ENCODE measurements around the gene ZNF783.

Gene ZNF783

DNA sequence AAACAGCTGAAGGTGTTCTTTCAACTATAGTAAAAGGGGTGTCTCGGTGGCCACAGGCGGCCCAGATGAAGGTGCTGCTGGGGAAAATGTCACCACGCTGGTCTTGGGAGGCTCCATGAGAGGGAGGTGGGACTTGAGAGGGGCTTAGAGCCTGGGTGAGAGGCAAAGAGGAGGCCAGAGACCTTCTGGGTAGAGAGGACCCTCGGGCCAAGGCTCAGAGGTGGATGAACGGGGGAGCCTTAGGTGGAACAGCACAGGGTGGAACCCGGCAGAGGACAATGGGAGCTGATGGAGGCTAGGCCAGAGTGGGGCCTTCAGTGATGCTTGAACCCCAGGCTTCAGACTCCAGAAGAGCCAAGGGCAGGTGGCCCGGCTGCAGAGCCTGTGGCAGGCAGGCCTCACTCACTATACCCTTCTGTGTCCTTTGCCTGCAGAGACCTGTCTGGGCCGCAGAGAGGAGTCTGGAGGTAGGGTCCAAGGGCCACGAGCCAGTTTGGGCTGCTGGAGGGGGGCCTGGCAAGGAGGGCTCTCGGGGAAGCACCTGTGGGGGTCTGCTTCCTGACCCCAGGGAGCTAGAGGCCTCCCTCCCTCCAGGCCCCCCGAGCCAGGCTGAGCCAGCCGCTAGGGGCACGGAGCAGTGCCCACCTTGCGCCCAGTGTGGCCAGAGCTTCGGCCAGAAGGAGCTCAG, 32.1 kb downstream of the ZNF783 start:
- no peak overlapping the region for H3K4ac ChIP-seq (ENCODE audit: low read depth in 1 of 2, low read length in 2 of 2)
- H2BK120ac ChIP-seq (ENCODE audit: low read depth, low read length): no peak overlapping the region
- H3K14ac ChIP-seq (ENCODE audit: low read length in 2 of 2): no peak overlapping the region
- no peak overlapping the region for H2AK5ac ChIP-seq (ENCODE audit: low read length, severe bottlenecking)
- H3K27me3 ChIP-seq (ENCODE audit: control insufficient read depth in 1 of 2, insufficient read depth in 1 of 2, low read length in 2 of 2): no peaks in the 10 kb centered on the region
- H3K23ac ChIP-seq (ENCODE audit: low read length in 2 of 2): no peak overlapping the region
- H4K91ac ChIP-seq (ENCODE audit: low read length): no peak overlapping the region
- H3K4me3 ChIP-seq (ENCODE audit: insufficient read depth in 1 of 2, low read depth in 1 of 2, low read length in 2 of 2): no peak overlapping the region
- no peak overlapping the region for H3K9ac ChIP-seq (ENCODE audit: low read length)
- H4K8ac ChIP-seq (ENCODE audit: low read length): no peak overlapping the region
- H3K4me2 ChIP-seq (ENCODE audit: low read length, poor library complexity, severe bottlenecking): no peak overlapping the region
- H3K27ac ChIP-seq (ENCODE audit: low read length, poor library complexity, severe bottlenecking): no peak overlapping the region
- no peaks in the 10 kb centered on the region for H3K9me3 ChIP-seq (ENCODE audit: control insufficient read depth, low read length)
- peaks cover 3% of the 10 kb centered on the region for H3K4me1 ChIP-seq (ENCODE audit: control insufficient read depth, insufficient read depth, low read depth, low read length)
- peaks cover 3% of the 10 kb centered on the region for H3K79me1 ChIP-seq (replicated peaks; ENCODE audit: low read length, poor library complexity, severe bottlenecking)
- no peak overlapping the region for H2BK15ac ChIP-seq (ENCODE audit: low read depth, poor library complexity, severe bottlenecking)
- no peak overlapping the region for H2BK12ac ChIP-seq (ENCODE audit: low read length in 2 of 2)
- H2AFZ ChIP-seq (ENCODE audit: low read depth, low read length): no peak overlapping the region
- peaks cover 56 to 75% of the 10 kb centered on the region in 2 experiments for H3K36me3 ChIP-seq (ENCODE audit: control insufficient read depth in 1 of 2, insufficient read depth in 2 of 2, low read depth in 1 of 2, low read length in 2 of 2)
- 87% methylated on average over 14 of the region's 15 CpGs for WGBS
- no peak overlapping the region for H3K18ac ChIP-seq (ENCODE audit: low read depth in 1 of 2, low read length in 2 of 2)
- DNase-seq: no peak
- no peak overlapping the region for H2BK5ac ChIP-seq (ENCODE audit: low read depth, low read length, poor library complexity, severe bottlenecking)

DNA sequence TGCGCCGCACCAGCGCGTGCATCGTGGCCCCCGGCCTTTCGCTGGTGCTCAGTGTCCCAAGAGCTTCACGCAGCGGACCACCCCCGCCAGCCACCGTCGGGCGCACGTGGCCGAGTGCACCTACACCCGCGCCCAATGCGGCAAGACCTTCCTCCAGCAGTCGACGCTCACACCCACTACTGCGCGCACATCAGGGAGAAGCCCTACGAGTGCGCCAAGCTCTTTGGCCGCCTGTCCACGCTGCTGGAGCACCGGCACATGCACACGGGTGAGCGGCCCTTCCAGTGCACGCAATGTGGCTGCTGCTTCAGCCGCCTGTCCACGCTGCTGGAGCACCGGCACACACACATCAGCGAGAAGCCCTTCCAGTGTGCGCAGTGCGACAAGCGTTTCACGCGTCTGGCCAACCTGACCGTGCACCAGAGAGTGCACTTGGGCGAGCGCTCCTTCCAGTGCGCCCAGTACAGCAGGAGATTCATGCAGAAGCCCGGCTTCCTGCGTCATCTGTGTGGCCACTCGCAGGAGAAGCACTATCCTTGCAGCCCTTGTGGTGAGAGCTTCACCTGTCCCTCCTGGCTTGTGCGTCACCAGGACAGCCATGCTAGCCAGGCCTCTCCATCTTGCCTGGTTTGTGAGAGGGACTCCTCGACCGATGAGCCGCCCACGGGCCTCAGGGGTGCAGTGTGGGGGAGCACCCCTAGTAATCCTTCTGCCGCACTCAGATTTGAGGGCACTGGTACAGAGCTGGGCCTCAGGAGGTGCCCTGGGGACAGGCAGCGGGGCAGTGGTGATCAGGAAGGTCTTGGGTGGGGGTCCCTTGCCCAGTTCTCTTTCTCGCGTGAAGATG, 32.9 kb downstream of the ZNF783 start:
- Histone ChIP-seq H4K8ac (ENCODE audit: low read length) (no peak overlapping the region), H3K4me2 (ENCODE audit: low read length, poor library complexity, severe bottlenecking) (no peak overlapping the region), H2BK15ac (ENCODE audit: low read depth, poor library complexity, severe bottlenecking) (no peak overlapping the region), H3K27ac (ENCODE audit: low read length, poor library complexity, severe bottlenecking) (no peak overlapping the region), H2BK5ac (ENCODE audit: low read depth, low read length, poor library complexity, severe bottlenecking) (no peak overlapping the region), H3K14ac (ENCODE audit: low read length in 2 of 2) (no peak overlapping the region), H2BK120ac (ENCODE audit: low read depth, low read length) (no peak overlapping the region), H3K36me3 (ENCODE audit: control insufficient read depth in 1 of 2, insufficient read depth in 2 of 2, low read depth in 1 of 2, low read length in 2 of 2) (peaks cover 48 to 67% of the 10 kb centered on the region in 2 experiments), H3K23ac (ENCODE audit: low read length in 2 of 2) (no peak overlapping the region), H3K4me1 (ENCODE audit: control insufficient read depth, insufficient read depth, low read depth, low read length) (peaks cover 3% of the 10 kb centered on the region), H4K91ac (ENCODE audit: low read length) (no peak overlapping the region), H3K27me3 (ENCODE audit: control insufficient read depth in 1 of 2, insufficient read depth in 1 of 2, low read length in 2 of 2) (no peaks in the 10 kb centered on the region), H2AK5ac (ENCODE audit: low read length, severe bottlenecking) (no peak overlapping the region), H3K9ac (ENCODE audit: low read length) (no peak overlapping the region), H2BK12ac (ENCODE audit: low read length in 2 of 2) (no peak overlapping the region), H3K9me3 (ENCODE audit: control insufficient read depth, low read length) (no peaks in the 10 kb centered on the region), H3K18ac (ENCODE audit: low read depth in 1 of 2, low read length in 2 of 2) (no peak overlapping the region), H2AFZ (ENCODE audit: low read depth, low read length) (no peak overlapping the region), H3K79me1 (replicated peaks; ENCODE audit: low read length, poor library complexity, severe bottlenecking) (peaks cover 3% of the 10 kb centered on the region), H3K4ac (ENCODE audit: low read depth in 1 of 2, low read length in 2 of 2) (no peak overlapping the region), H3K4me3 (ENCODE audit: insufficient read depth in 1 of 2, low read depth in 1 of 2, low read length in 2 of 2) (no peak overlapping the region)
- no peak for DNase-seq
- 97% methylated on average over 55 of the region's 55 CpGs for WGBS

DNA sequence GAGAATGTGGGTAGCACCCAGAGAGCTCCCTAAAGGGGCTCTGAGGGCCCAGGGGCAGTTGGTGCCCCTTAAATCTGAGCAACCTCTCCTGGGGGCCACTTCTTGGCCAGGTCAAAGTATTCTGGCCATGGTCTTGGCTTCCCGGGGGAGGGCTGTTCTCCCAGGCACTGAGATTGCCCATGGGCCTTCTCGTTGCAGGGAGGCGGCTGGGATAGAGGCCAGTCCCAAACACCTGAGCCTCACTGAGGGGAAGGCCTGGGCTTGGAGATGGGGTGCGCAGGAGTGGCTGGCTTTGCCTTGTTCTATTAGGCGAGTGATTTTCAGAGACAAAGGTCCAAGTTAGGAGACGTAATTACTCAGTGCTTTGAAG, 33.5 kb downstream of the ZNF783 start:
- no peak overlapping the region for H3K9ac ChIP-seq (ENCODE audit: low read length)
- H3K27me3 ChIP-seq (ENCODE audit: control insufficient read depth in 1 of 2, insufficient read depth in 1 of 2, low read length in 2 of 2): no peaks in the 10 kb centered on the region
- H3K36me3 ChIP-seq (ENCODE audit: control insufficient read depth in 1 of 2, insufficient read depth in 2 of 2, low read depth in 1 of 2, low read length in 2 of 2): peaks cover 43 to 63% of the 10 kb centered on the region in 2 experiments
- H2BK5ac ChIP-seq (ENCODE audit: low read depth, low read length, poor library complexity, severe bottlenecking): no peak overlapping the region
- 92% methylated on average over 6 of the region's 6 CpGs for WGBS
- H2BK15ac ChIP-seq (ENCODE audit: low read depth, poor library complexity, severe bottlenecking): no peak overlapping the region
- H2AK5ac ChIP-seq (ENCODE audit: low read length, severe bottlenecking): no peak overlapping the region
- no peak overlapping the region for H4K8ac ChIP-seq (ENCODE audit: low read length)
- no peak overlapping the region for H3K4ac ChIP-seq (ENCODE audit: low read depth in 1 of 2, low read length in 2 of 2)
- H3K18ac ChIP-seq (ENCODE audit: low read depth in 1 of 2, low read length in 2 of 2): no peak overlapping the region
- H4K91ac ChIP-seq (ENCODE audit: low read length): no peak overlapping the region
- H3K4me1 ChIP-seq (ENCODE audit: control insufficient read depth, insufficient read depth, low read depth, low read length): peaks cover 3% of the 10 kb centered on the region
- no peak overlapping the region for H3K4me3 ChIP-seq (ENCODE audit: insufficient read depth in 1 of 2, low read depth in 1 of 2, low read length in 2 of 2)
- peaks cover 2% of the 10 kb centered on the region for H3K79me1 ChIP-seq (replicated peaks; ENCODE audit: low read length, poor library complexity, severe bottlenecking)
- H3K4me2 ChIP-seq (ENCODE audit: low read length, poor library complexity, severe bottlenecking): no peak overlapping the region
- H3K27ac ChIP-seq (ENCODE audit: low read length, poor library complexity, severe bottlenecking): no peak overlapping the region
- H3K23ac ChIP-seq (ENCODE audit: low read length in 2 of 2): no peak overlapping the region
- DNase-seq: no peak
- no peak overlapping the region for H2AFZ ChIP-seq (ENCODE audit: low read depth, low read length)
- no peak overlapping the region for H2BK120ac ChIP-seq (ENCODE audit: low read depth, low read length)
- no peak overlapping the region for H3K14ac ChIP-seq (ENCODE audit: low read length in 2 of 2)
- H2BK12ac ChIP-seq (ENCODE audit: low read length in 2 of 2): no peak overlapping the region
- no peaks in the 10 kb centered on the region for H3K9me3 ChIP-seq (ENCODE audit: control insufficient read depth, low read length)

DNA sequence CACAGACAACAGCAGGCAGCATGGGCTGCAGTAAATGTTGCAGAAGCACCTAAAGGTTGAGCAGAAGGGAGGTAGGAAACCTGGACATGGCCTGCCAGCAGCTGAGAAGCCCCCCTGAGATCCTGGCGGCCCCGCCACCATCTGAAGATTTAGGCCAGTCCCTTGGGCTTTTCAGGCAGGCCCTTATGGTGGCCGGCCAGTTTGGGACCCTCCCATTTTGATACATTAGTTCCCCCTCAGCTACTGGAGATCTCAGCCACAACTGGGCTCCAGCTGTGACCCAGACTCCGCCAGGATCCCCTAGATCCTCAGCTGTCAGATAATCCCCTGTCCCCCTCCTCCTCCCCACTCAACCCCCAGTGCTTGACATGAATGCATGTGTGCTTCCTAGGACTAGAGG, 34.4 kb downstream of the ZNF783 start:
- H2BK15ac ChIP-seq (ENCODE audit: low read depth, poor library complexity, severe bottlenecking): no peak overlapping the region
- no peak overlapping the region for H3K4me2 ChIP-seq (ENCODE audit: low read length, poor library complexity, severe bottlenecking)
- H2BK120ac ChIP-seq (ENCODE audit: low read depth, low read length): no peak overlapping the region
- no peak overlapping the region for H3K23ac ChIP-seq (ENCODE audit: low read length in 2 of 2)
- no peaks in the 10 kb centered on the region for H3K9me3 ChIP-seq (ENCODE audit: control insufficient read depth, low read length)
- H3K4ac ChIP-seq (ENCODE audit: low read depth in 1 of 2, low read length in 2 of 2): no peak overlapping the region
- no peak overlapping the region for H2AK5ac ChIP-seq (ENCODE audit: low read length, severe bottlenecking)
- 90% methylated on average over 4 of the region's 4 CpGs for WGBS
- H4K91ac ChIP-seq (ENCODE audit: low read length): no peak overlapping the region
- no peak overlapping the region for H3K14ac ChIP-seq (ENCODE audit: low read length in 2 of 2)
- H3K4me1 ChIP-seq (ENCODE audit: control insufficient read depth, insufficient read depth, low read depth, low read length): peaks cover 3% of the 10 kb centered on the region
- H3K4me3 ChIP-seq (ENCODE audit: insufficient read depth in 1 of 2, low read depth in 1 of 2, low read length in 2 of 2): no peak overlapping the region
- DNase-seq: no peak
- no peak overlapping the region for H2BK12ac ChIP-seq (ENCODE audit: low read length in 2 of 2)
- peaks cover 38 to 61% of the 10 kb centered on the region in 2 experiments for H3K36me3 ChIP-seq (ENCODE audit: control insufficient read depth in 1 of 2, insufficient read depth in 2 of 2, low read depth in 1 of 2, low read length in 2 of 2)
- no peak overlapping the region for H2AFZ ChIP-seq (ENCODE audit: low read depth, low read length)
- no peak overlapping the region for H4K8ac ChIP-seq (ENCODE audit: low read length)
- H3K27me3 ChIP-seq (ENCODE audit: control insufficient read depth in 1 of 2, insufficient read depth in 1 of 2, low read length in 2 of 2): no peaks in the 10 kb centered on the region
- no peak overlapping the region for H3K9ac ChIP-seq (ENCODE audit: low read length)
- H3K79me1 ChIP-seq (replicated peaks; ENCODE audit: low read length, poor library complexity, severe bottlenecking): peaks cover 2% of the 10 kb centered on the region
- H2BK5ac ChIP-seq (ENCODE audit: low read depth, low read length, poor library complexity, severe bottlenecking): no peak overlapping the region
- H3K27ac ChIP-seq (ENCODE audit: low read length, poor library complexity, severe bottlenecking): no peak overlapping the region
- H3K18ac ChIP-seq (ENCODE audit: low read depth in 1 of 2, low read length in 2 of 2): no peak overlapping the region

Measured in mesenchymal stem cell (in vitro differentiated cells and primary cell).